ENCODE data around the gene CDH23. TPM values are rescaled to one million over a fixed set of nuclear protein-coding genes. Genes with fewer than 3 reads are reported as not detected.

The CDH23 gene
- total RNA-seq, 1 experiment from 2014 or later: 0.02 TPM

DNA sequence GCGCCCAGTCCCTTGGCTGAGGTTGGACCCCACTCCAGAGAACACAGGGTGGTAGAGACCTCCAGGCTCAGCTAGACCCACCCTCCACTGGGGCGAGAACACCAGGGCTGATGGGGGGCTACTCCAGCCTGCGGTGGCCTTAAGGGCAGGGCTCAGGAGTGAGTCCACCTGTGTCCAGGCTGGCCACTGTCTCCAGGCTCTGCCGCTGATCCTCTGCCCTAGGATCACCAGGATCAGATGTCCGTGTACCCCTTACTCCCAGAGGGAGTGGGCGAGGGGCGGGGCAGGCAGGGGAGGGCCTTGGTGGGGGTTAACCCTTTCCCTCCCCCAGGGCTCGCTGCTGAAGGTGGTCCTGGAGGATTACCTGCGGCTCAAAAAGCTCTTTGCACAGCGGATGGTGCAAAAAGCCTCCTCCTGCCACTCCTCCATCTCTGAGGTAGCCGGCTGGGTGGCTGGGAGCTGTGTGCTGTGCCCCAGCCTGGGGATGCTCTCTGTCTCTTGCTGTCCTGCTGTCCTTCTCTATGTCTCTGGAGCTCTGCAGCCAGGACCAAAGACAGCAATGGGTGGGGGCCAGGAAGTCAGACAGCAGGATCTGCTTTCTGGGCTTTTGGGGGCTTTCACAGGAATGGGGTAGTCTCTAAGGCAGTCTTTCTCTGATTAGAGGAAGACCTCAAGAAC, 416.3 kb downstream of the CDH23 start:
- intact Hi-C loops (cut with micrococcal nuclease): loop anchor here (1.0 to 5.0 kb wide), 5 partner anchors 83 to 499 kb away; no protein-coding TSS in a partner anchor
- ChIA-PET POLR2A (interaction anchor here (0.8 to 1.0 kb wide), 3 partner anchors 13 to 85 kb away, joined by 3 read pairs; no protein-coding TSS in a partner anchor), CTCF (interaction anchor here (0.7 to 4.5 kb wide), 10 partner anchors 10 to 499 kb away, joined by 3 to 30 read pairs (median 4); partner anchors contain the start of gene SLC29A3)
- Mint-ChIP-seq H3K4me3 (ENCODE audit: unreplicated experiment) (no peak overlapping the region), H3K4me1 (ENCODE audit: insufficient read depth, unreplicated experiment) (no peaks in the 10 kb centered on the region), H3K27ac (ENCODE audit: low read depth, unreplicated experiment) (no peak overlapping the region), H3K9me3 (ENCODE audit: unreplicated experiment) (no peaks in the 10 kb centered on the region), H3K36me3 (ENCODE audit: insufficient read depth, unreplicated experiment) (peaks cover 37% of the 10 kb centered on the region), H3K27me3 (ENCODE audit: insufficient read depth, unreplicated experiment) (no peaks in the 10 kb centered on the region)
- TF ChIP-seq, protein P1, sequence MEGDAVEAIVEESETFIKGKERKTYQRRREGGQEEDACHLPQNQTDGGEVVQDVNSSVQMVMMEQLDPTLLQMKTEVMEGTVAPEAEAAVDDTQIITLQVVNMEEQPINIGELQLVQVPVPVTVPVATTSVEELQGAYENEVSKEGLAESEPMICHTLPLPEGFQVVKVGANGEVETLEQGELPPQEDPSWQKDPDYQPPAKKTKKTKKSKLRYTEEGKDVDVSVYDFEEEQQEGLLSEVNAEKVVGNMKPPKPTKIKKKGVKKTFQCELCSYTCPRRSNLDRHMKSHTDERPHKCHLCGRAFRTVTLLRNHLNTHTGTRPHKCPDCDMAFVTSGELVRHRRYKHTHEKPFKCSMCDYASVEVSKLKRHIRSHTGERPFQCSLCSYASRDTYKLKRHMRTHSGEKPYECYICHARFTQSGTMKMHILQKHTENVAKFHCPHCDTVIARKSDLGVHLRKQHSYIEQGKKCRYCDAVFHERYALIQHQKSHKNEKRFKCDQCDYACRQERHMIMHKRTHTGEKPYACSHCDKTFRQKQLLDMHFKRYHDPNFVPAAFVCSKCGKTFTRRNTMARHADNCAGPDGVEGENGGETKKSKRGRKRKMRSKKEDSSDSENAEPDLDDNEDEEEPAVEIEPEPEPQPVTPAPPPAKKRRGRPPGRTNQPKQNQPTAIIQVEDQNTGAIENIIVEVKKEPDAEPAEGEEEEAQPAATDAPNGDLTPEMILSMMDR (IDR thresholded peaks at IDR 0.05; ENCODE audit: unreplicated experiment): no peak
- no peak for DNase-seq (ENCODE audit: unreplicated experiment)
- BruUV-seq (replicated peaks): no TSS peak

DNA sequence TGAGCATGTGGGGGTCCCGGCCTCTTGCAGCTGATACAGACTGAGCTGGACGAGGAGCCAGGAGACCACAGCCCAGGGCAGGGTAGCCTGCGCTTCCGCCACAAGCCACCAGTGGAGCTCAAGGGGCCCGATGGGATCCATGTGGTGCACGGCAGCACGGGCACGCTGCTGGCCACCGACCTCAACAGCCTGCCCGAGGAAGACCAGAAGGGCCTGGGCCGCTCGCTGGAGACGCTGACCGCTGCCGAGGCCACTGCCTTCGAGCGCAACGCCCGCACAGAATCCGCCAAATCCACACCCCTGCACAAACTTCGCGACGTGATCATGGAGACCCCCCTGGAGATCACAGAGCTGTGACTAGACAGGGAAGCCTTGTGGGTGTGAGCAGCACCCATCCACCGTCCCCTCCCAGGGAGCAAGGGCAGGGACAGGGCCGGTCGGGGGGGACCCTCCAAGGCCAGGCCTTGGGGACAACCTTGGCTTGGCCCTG, 418.2 kb downstream of the CDH23 start:
- no peaks in the 10 kb centered on the region for H3K27me3 Mint-ChIP-seq (ENCODE audit: insufficient read depth, unreplicated experiment)
- TF ChIP-seq, protein P1 (IDR thresholded peaks at IDR 0.05; ENCODE audit: unreplicated experiment): no peak
- no peak for DNase-seq (ENCODE audit: unreplicated experiment)
- H3K4me1 Mint-ChIP-seq (ENCODE audit: insufficient read depth, unreplicated experiment): no peaks in the 10 kb centered on the region
- no peaks in the 10 kb centered on the region for H3K9me3 Mint-ChIP-seq (ENCODE audit: unreplicated experiment)
- CTCF ChIA-PET: interaction anchor here (0.7 to 4.5 kb wide), 2 partner anchors 29 to 431 kb away, joined by 4 to 30 read pairs; no protein-coding TSS in a partner anchor
- H3K36me3 Mint-ChIP-seq (ENCODE audit: insufficient read depth, unreplicated experiment): peaks cover 52% of the 10 kb centered on the region
- H3K4me3 Mint-ChIP-seq (ENCODE audit: unreplicated experiment): no peak overlapping the region
- POLR2A ChIA-PET: interaction anchor here (0.6 to 0.9 kb wide), 2 partner anchors 15 to 35 kb away, joined by 3 read pairs; no protein-coding TSS in a partner anchor
- intact Hi-C loops (cut with micrococcal nuclease): loop anchor here (5.0 kb wide), 3 partner anchors 88 to 433 kb away; no protein-coding TSS in a partner anchor
- BruUV-seq (replicated peaks): no TSS peak
- no peak overlapping the region for H3K27ac Mint-ChIP-seq (ENCODE audit: low read depth, unreplicated experiment)

DNA sequence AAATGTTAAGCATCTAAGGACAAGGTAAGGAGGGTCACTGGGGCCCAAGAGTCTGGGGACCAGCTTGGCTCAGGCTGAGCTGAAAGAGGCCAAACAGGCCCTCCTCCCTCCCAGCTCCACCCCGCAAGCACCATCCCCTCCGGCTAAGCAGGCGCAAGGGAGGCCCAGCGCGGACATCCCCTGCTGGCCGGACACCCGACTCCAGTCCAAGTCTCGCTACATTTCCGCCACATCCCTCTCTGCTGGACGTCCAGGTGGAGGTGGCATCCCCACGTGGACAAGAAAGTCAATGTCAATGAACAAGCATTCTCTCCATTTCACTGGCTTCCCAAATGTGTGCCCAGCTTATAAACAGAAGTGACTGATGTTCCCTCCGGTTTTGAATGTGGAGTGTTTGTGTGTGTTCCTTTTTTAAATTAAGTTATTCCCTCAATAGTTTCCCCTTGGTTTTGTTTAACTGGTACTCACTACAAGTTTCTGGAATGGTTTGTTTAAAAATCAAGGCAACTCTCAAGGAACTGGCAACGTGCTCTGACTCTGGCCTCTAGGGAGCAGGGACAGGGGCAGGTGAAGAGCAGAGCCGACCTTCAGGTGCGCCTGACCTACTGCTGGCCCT, 418.9 kb downstream of the CDH23 start:
- Mint-ChIP-seq H3K27ac (ENCODE audit: low read depth, unreplicated experiment) (no peak overlapping the region), H3K4me1 (ENCODE audit: insufficient read depth, unreplicated experiment) (no peaks in the 10 kb centered on the region), H3K36me3 (ENCODE audit: insufficient read depth, unreplicated experiment) (peaks cover 56% of the 10 kb centered on the region), H3K27me3 (ENCODE audit: insufficient read depth, unreplicated experiment) (no peaks in the 10 kb centered on the region), H3K4me3 (ENCODE audit: unreplicated experiment) (no peak overlapping the region), H3K9me3 (ENCODE audit: unreplicated experiment) (no peaks in the 10 kb centered on the region)
- TF ChIP-seq, protein P1 (IDR thresholded peaks at IDR 0.05; ENCODE audit: unreplicated experiment): no peak
- DNase-seq (ENCODE audit: unreplicated experiment): no peak
- POLR2A ChIA-PET: interaction anchor here (0.6 to 1.2 kb wide), 4 partner anchors 14 to 55 kb away, joined by 3 read pairs; no protein-coding TSS in a partner anchor
- CTCF ChIA-PET: interaction anchor here (0.6 to 1.5 kb wide), 2 partner anchors 81 to 107 kb away, joined by 4 to 7 read pairs; no protein-coding TSS in a partner anchor
- intact Hi-C loops (cut with micrococcal nuclease): no loop called here
- BruUV-seq (replicated peaks): no TSS peak

DNA sequence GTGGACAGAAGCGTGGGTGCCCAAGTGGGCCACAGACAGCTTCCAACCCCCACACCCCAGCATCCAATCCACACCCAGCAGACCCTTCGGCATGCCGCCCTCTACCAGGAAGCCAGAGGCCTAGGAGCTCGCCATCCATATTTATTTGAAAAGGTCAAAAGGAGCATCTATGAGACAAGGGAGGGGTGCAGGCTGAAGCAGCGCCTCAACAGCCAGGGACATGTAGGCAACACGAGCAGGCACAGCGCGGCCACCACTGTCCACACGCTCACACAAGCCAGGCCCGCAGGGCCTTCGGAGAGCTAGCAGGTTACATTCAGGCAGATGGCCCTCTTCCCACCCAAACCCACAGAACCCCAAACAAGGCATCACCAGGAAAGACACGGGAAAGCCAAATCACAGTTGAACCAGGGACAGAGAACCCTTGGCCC, 419.7 kb downstream of the CDH23 start:
- no peak for DNase-seq (ENCODE audit: unreplicated experiment)
- no peaks in the 10 kb centered on the region for H3K9me3 Mint-ChIP-seq (ENCODE audit: unreplicated experiment)
- H3K4me1 Mint-ChIP-seq (ENCODE audit: insufficient read depth, unreplicated experiment): no peaks in the 10 kb centered on the region
- intact Hi-C loops (cut with micrococcal nuclease): no loop called here
- ChIA-PET CTCF (interaction anchor here (0.6 to 1.5 kb wide), 2 partner anchors 80 to 496 kb away, joined by 3 to 7 read pairs; no protein-coding TSS in a partner anchor), POLR2A (interaction anchor here (0.9 to 1.2 kb wide), 2 partner anchors 22 to 55 kb away, joined by 3 read pairs; no protein-coding TSS in a partner anchor)
- no peaks in the 10 kb centered on the region for H3K27me3 Mint-ChIP-seq (ENCODE audit: insufficient read depth, unreplicated experiment)
- H3K27ac Mint-ChIP-seq (ENCODE audit: low read depth, unreplicated experiment): no peak overlapping the region
- TF ChIP-seq, protein P1 (IDR thresholded peaks at IDR 0.05; ENCODE audit: unreplicated experiment): no peak
- no TSS peak for BruUV-seq (replicated peaks)
- H3K4me3 Mint-ChIP-seq (ENCODE audit: unreplicated experiment): no peak overlapping the region
- H3K36me3 Mint-ChIP-seq (ENCODE audit: insufficient read depth, unreplicated experiment): peaks cover 63% of the 10 kb centered on the region
